HT-29 (cell line): ENCODE results near the gene RNF19B. TPM values are rescaled to one million over a fixed set of nuclear protein-coding genes. Genes with fewer than 3 reads are reported as not detected.

ENCODE experiments used
- DNase-seq: peaks from one replicate; pipeline ENCODE4 v3.0.0-alpha.2; 2015; ENCODE audit warnings: low spot score
- total RNA-seq: library from RNA; depleted of rRNA; stranded (reverse); fragments of >200 nt; shearing (Covaris generic); gene quantifications from 2 replicates; pipeline ENCODE4 v1.2.3, GENCODE V29; 2014

RNF19B gene
- total RNA-seq, 1 experiment from 2014 or later, result 15.8 TPM

DNA sequence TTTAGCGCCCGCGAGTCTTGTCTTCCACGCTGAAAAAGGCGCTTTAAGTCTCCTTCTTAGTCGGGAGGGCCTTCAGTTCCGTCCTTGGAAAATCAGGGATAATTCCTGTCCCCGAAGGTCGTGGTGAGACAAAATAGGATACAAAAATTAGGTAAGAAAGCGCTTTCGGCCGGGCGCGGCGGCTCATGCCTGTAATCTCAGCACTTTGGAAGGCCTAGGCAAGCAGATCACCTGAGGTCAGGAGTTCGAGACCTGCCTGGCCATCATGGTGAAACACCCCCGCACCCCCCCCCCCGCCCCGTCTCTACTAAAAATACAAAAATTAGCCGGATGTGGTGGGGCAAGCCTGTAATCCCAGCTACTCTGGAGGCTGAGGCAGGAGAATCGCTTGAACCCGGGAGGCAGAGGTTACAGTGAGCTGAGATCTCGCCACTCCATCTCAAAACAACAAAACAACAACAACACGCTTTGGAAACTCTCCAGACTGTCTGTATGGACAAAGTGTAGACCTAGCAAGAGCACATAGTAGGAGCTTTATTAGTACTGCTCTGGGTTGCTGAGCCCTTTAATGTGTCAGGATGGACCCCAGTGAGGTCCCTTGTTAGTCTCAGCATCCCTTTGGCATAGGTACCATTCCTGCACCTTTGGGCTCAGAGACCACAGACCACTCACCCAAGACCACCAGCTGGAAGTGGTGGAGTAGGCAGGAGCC is 62.6 kb downstream of the RNF19B start:
- DNase-seq, result no peak

DNA sequence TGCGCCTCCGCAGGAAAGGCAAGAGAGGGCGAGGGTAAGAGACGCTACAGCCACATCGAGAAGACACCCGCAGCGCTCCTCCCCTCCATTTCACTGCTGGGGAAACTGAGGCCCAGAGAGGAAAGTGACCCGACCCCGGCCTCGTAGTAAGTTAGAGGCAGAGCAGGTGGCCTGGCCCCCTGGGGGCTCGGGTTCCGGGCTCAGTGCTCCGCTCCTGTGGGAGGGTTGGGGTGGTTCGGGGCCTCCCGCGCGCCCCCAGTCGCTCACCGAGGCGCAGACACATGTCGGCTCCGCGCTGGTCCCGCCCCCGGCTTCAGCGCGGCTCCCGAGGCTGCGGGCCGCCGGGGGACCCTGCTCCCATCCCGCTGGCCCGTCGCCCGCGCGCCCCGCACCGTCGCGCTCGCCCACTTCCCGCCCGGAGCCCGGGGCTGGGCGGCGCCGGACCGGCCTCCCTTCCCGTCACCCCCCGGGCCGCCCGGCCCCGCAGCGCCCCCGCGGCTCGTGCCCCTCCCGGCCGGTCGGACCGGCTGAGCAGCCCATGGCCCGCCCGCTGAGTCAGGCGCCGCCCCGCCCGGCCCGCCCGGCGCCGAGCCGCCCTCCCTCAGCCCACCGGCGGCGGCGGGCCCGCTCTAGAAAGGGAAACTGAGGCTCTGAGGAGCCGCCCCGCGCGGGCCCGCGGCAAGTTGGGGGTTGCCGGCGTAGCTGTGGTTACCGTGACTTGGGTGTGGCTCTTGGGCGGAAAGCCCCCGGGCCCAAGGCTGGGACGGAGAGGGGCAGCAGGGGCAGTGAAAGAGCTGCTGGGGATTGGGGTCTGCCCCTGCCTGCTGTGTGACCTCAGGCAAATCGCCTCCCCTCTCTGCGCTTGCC is 63.4 kb downstream of the RNF19B start, which contains the start of gene TMEM54:
TSS of gene TMEM54 (minus strand) at position 434 of the 867 bp plus-strand sequence. CDS start at position 283, 151 bp downstream.
- peak; percentile 78 for DNase-seq

DNA sequence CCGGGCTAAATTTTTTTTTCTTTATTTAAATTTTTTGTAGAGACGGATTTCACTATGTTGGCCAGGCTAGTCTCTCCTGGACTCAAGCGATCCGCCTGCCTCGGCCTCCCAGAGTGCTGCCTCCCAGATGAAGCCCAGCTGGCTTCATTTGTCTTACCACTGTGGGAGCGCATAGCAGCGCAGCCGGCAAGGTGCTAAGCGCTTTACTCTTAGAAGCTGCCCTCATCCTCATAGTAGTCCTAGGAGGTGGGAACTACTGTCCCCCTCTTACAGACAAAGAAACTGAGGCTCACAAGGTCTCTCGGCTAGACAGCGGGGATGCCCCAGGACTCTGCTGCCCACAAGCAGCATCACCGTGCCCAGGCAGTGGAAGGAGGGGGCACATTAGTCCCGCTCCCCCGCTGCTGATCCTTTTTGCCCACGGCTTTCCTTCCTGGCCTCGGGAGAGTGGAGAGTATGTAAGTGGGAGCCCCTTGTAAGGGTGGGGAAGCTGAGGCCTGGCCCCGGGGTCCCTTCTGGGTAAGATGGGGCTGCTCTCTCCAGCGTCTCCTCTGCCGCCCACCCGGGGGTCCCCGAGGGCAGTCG is 64.1 kb downstream of the RNF19B start:
- peak; percentile 64 for DNase-seq

DNA sequence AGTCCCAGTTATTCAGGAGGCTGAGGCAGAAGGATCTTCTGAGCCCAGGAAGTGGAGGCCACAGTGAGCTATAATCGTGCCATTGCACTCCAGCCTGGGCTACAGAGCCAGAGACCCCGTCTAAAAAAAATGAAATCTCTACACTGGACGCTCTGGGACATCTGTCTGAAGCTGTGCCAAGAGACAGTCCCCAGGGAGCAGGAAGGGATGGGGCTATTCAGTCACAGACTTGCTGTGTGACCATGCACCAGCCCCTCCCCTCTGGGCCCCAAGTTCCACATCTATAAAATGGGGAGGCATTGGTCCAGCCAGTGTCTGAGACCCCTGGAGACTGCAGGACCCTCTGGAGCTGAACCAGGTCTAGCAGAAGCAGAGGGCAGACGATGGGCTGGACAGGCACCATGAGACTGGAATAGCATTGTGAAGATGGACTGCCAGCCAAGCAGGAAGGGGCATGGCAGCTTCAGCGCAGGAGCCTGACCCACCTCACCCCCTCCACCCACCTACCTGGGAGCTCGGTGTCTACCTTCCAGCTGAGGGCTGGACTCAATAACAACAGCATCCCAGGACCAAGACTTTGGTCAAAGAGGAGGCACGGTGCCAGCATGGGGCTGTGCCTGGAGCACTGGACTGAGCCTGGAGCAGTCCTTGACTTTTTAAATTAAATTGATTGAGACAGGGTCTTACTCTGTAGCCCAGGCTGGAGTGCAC is 64.9 kb downstream of the RNF19B start:
- no peak for DNase-seq

DNA sequence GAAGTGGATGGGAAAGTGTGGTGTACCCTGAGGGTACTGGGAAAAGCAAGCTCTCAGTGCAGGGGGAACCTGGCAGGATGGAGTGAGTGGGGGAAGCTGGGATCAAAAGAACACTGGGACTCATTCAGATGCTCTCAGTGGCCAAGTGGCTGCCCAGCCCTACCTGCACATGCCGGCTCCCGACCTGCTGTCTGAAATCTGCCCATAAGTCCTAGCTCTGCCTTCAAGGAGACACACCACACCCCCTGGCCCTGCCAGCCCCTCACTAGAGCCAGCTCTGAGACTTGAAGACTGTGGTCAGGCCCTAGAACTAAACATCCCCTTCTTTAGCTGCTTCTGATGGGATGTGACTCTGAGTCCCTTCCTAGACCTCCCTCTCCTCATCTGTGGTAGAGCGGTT is 65.7 kb downstream of the RNF19B start:
- DNase-seq, result no peak

DNA sequence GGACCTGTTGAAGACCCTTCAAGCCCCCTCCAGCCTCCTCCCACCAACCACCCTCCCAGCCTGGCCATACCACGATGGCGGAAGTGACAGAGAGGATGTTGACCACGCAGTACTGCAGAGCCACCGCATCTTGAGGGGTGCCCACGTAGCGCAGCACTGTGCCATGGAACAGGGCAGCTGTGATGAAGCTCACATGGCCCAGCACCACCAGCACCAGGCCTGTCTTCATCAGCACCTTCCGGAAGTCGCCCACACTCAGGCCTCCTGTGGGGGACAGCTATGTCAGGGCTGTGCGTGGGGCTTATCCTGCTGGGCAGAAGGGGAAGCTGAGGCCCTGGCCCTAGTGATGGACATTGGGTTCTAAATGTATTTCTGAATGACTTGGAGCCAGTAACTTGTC is 66.6 kb downstream of the RNF19B start:
- DNase-seq, result no peak

DNA sequence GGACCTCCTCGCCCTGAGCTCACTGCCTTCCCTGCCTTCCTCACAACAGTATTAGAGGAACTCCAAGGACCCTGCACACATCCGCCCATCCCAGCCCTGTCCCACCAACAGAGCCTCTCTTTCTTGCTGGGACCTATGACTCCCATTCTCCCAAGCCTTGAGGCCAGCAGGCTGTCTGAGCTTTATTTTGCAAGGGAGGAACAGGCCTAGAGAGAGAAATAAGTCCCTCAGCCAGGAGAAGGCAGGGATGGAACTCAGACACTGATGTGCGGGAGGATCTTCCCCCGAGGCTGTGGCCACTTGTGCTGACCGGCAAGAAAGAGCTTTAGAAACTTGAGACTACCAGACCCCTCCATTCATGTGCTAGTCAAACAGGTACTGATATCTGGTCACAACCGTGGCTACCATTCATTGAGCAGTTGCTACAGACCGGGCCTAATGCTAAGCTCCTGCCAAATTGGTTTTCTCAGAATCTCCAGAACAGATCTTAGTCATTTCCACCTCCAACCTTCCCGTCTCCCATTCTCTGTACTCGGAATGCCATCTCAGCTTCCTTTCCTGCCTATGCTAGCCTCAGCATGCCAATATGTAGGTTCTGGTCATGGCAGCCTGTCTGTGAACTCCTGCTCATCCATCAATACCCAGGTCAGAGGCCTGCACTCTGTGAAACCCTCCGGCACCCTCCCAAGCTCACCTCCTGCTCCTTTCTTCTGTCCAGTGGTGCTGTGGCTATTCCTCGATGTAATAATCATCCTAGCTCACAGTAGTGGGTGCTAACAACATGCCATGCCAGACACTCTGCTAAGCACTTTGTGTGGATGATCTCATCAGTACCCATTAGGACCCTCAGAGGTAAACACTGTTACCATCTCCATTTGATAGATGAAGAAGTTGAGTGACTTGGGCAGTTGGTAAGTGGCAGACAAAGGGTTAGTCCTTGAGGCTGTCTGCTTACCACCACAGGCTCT is 67.2 kb downstream of the RNF19B start:
- DNase-seq, result no peak

DNA sequence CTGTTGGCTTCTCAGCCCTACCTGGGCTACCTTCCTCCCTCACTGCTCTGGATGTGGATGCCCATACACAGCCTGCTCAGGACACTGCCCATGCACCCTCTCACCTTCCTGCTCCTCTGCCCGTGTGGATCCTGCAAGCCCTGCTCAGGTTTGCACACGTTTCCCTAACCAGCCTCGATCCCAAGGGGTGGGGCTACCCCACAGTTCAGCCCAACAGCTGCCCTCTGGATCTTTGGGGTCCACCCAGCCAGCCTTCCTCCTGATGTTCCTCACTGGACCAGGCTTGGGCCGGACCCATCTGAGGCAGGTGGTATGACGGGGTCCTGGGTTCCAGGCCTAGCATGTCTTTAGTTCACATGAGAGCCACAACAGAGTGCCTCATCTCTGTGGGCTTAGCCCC is 68.2 kb downstream of the RNF19B start:
- DNase-seq, result no peak

DNA sequence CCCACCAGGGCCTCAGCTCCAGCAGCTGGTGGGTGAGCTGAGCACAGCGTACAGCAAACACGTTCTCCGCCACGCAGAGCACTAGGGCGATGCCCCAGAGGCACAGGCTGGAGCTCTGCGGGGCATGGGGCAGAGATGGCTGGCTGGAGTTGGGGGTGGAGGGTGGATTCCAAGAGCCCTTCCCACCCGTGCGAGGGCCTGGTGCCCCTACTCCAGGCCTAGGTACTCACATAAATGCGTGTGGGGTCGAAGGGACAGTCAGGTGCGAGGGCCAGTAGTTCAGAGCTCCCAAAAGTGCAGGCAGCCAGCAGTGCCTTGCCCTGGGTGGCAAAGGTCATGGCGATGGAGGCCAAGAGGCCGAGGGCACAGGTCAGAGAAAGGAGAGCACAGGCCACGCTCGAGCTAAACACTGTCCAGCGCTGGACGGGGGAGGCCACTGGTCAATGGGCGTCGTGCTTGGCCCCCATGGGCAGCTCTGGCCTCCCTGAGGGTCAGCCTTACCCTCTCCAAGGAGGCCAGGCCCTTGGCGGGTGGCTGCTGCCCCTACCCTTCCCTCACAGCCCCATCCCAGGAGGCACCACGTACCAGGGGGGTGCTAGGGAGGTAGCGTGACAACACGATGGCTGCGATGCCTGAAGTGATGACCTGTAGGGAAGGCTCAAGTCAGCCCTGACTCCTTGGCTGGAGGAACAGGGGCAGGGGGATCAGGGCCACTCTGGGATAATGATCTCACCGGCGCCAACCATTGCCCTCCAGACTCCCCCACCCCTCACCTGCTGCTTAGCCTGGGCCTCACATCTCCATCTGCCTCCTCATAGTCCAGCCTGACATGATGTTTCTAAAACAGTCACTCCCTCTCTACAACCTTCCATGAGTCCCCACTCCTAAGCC is 69.0 kb downstream of the RNF19B start:
- DNase-seq, result no peak

DNA sequence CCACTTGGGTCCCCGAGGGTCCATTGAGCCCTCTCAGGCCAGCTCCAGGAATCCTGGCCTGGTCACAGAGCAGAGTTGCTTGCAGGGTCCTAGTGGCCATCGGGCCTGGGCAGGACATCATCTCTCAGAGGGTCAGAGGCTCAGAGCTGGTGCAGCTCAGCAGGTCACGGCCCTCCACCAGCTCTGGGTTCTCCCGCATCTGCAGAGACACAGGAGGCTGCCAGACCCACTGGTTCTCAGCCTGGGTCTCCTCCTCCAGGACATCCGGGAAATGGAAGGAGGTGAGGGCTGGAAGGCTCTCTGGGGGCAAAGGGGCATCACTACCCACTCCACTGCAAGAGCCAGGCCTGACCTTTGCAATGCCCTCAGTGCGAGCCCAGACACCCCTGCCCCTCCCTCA is 69.9 kb downstream of the RNF19B start:
- DNase-seq, result no peak

DNA sequence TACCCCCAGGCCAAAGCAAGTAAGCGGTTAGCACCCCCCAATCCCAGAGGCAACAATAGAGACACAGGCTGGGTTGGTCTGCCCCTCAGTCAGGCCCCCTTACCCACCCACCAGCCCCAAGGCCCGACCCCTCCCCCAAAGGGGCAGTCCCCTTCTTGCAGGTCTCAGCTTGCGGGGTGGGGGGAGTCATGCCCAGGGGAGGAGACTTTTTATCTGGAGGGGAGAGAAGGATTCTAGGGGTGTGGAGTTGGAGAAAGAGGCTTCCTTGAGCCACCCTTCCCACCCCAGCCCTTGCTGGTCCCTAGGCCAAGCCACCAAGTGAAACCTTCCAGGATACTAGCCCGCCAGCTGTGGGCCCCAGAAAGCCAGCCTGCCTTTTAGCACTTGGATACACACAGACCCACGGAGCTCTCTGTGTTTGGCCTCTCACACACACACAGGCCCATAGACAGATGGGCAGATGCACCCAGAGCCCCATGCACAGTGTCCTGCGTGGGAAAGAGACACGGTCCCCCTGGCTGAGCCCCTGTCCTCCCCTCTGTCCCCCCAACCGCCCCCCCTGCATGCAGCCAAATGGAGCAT is 70.5 kb downstream of the RNF19B start:
- no peak for DNase-seq

DNA sequence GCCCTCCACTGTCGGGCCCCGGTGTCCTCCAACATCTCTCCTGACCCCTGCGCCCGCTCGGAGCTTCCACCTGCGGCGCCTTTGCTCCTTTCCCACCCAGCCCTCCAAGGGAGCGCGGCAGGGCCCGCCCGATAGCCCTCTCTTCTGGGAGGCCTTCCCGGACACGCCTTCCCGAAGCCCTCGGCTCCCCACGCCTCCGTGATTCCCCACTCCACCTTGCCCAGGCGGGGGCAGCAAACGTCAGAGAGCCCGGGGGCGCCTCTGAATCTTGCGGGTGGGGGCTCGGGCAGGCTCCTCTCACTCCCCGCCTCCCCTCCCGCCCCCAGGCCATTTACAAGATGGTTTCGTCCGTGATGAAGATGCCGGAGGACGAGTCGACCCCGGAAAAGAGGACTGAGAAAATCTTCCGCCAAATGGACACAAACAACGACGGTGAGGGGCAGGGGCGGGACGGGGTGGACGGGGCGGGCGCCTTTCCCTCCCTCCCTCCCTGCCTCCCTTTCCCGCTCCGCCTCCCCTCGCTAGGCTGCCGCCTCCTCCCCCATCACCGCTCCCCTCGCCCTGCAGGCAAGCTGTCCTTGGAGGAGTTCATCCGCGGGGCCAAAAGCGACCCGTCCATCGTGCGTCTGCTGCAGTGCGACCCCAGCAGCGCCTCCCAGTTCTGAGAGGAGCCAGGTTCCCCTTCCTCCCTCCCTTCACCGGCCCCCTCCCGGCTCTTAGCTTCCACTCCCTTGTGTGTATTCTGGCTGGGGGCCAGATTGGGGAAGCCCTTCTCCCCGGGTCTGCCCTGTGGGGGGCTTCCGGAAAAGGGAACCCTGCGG is 71.2 kb downstream of the RNF19B start:
- peak; percentile 72 for DNase-seq

DNA sequence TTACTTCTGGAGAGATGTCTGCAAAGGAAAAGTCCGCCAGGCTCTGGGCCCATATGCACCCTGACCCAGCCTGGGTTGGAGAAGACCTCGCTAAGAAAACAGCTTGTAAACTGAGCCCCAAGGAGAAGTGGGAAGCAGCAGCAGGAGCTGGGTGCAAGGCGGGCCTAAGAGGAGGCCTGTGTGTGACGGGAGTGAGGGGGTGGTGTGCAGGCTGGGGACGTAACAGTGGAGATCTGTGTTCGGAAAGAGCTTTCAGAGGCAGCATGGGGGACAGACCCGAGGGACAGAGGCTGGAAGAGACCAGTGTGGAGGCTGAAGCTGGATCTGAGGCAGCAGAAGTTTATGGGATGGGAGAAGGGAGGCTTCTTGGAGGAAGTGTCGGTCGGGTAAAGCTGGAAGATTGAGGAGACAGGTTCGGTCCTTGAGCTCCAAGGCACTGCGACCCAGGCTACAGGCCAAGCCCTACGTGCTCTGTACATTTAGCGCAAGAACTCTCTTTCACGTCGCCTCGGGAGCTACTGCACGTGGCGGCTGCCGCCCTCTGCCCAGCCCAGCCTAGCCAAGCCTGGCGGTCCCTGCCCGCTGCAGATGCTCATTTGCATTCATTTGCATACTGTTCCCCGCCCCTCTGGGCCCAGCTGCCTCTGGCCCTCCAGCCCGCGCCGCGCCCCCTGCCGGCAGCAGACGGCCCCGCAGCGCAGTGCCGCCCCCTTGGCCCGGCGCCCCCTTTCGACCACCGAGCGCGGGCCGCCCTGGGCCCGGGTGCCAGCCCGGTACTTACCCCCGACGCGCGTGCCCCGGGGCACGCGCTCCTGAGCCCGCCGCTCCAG is 72.0 kb downstream of the RNF19B start:
- peak; percentile 60 for DNase-seq

DNA sequence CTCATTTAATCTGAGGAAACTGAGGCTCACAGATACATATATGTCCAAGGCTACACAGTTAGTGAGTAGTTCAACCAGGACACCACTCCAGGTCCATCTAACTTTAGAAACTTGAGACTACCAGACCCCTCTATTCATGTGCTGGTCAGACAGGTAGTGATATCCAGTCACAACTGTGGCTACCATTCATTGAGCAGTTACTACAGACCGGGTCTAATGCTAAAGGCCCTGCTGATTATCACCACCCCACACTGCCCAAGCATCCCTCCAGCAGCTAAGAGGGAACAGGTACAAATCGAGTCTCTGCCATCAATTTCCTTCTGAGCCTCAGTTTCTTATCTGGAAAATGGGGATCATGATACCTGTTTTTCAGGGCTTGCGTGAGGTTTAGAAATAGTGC is 73.0 kb downstream of the RNF19B start:
- no peak for DNase-seq

DNA sequence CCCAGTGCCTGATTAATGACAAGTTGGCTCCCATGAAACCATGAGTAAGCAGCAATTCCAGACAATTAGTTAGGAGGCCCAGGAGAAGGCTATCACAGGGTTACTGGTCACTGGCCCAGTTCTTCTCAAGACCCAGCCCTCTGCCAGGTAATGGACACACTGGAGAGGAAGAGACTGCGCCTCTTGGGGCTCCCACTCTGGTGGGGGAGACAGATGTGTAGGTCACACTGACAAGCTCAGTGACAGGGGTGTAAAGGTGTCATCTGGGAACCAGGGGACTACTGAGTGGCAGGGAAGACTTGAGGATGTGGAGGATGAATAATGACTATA is 73.4 kb downstream of the RNF19B start:
- DNase-seq, result no peak

DNA sequence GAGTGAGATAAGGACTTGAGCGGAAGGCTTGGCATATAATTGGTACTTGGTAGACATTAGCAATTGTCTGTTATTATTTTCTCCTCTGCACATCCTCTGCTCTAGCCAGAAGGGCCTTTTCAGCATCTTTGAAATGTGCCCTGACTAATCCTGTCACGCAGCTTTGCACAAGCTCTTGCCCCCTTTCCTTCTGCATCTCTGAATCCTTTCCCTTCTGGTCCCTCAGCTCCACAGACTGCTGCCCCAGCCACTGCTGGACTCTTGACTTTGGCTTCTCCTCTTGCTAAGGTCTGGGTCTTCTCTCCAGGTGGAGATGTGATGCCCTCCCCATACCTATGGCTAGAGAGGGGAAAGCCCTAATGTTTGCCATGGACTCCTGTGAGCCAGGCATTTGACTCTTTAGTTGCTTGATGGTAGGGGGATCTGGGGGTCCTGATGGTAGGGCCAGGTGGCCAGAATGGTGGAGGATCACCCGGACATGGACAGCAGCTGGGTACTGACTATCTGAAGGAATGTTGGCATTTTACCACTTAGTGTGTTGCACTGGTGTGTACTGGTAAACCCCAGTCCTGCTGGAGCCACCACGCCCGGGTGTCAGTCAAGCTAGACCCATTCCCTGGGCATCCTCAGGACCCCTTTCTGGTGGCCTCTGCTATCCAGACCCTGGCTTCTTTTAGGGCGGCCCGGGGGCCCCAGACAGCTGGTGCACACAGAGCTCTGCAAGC is 73.9 kb downstream of the RNF19B start:
- no peak for DNase-seq

DNA sequence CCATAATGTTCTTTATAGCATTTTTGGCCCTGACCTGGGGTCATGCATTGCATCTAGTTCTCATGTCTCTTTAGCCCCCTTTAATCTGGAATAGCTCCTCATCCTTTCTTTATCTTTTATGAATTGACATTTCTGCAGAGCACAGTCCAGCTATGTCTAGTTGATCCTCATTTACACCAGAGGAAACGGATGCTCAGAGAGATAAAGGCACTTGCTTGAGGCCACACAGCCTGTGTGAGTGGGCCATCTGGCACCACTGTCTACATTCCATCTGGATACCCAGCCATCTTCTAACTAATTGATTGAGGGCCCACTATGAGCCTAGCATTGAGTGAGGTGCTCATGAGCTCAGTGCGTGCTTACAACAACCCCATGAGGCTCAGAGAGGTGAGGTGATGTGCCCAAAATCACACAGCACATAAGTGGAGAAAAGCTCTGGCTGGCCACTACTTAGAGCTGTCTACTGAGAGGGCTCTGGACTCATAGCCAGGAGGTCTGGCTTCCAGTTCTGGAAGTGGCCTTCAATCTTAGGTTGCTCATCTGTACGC is 74.8 kb downstream of the RNF19B start:
- no peak for DNase-seq
